H54 (cell line): ENCODE measurements around the gene NEUROG3.

Experiments
- DNase-seq: peaks from one replicate; pipeline ENCODE4 v3.0.0; 2011; ENCODE audit warnings: low spot score, mixed read lengths; ENCODE audit not compliant: insufficient read length
- FAIRE-seq: peaks from 3 replicates; lab custom pipeline; 2011; peaks lifted over from hg19 to GRCh38; lab: Jason Lieb, UNC
- POLR2A ChIP-seq: IDR thresholded peaks from 2 replicates; pipeline ENCODE4 v1.6.1; 2011; ENCODE audit warnings: low read depth, mild to moderate bottlenecking, low read length

NEUROG3 gene

GRCh38 chr10:69573056-69573806, at the start of gene NEUROG3:
TSS of gene NEUROG3 (minus strand) at chr10:69573422. CDS start at chr10:69573043, 379 bp downstream.
- FAIRE-seq = no peak
- TF ChIP-seq POLR2A = no peak

GRCh38 chr10:69620625-69621024, 47.4 kb upstream of the NEUROG3 start:
- no peak for DNase-seq
- FAIRE-seq = no peak
- TF ChIP-seq POLR2A = no peak

More at GRCh38 chr10:69573056-69573806, at the start of gene NEUROG3:
- no peak for DNase-seq

GRCh38 chr10:69619626-69620025, 46.4 kb upstream of the NEUROG3 start:
- DNase-seq = no peak
- FAIRE-seq = no peak
- no peak for TF ChIP-seq POLR2A

- DNase-seq = no peak
- TF ChIP-seq POLR2A = no peak
- no peak for FAIRE-seq
Measured at GRCh38 chr10:69618746-69619145, 45.5 kb upstream of the NEUROG3 start.

GRCh38 chr10:69616358-69616757, 43.1 kb upstream of the NEUROG3 start:
- no peak for FAIRE-seq
- TF ChIP-seq POLR2A = no peak
- DNase-seq = no peak

- FAIRE-seq = no peak
- no peak for DNase-seq
- no peak for TF ChIP-seq POLR2A
Measured at GRCh38 chr10:69614130-69614529, 40.9 kb upstream of the NEUROG3 start.

- FAIRE-seq (no peak), DNase-seq (no peak)
- no peak for TF ChIP-seq POLR2A
Measured at GRCh38 chr10:69612760-69613159, 39.5 kb upstream of the NEUROG3 start.

GRCh38 chr10:69609077-69609476, 35.9 kb upstream of the NEUROG3 start:
- DNase-seq (no peak), FAIRE-seq (no peak)
- TF ChIP-seq POLR2A = no peak

GRCh38 chr10:69600761-69601330, 27.6 kb upstream of the NEUROG3 start:
- no peak for FAIRE-seq
- DNase-seq = no peak
- TF ChIP-seq POLR2A = no peak

GRCh38 chr10:69588358-69588757, 15.1 kb upstream of the NEUROG3 start:
- no peak for TF ChIP-seq POLR2A
- no peak for FAIRE-seq
- no peak for DNase-seq

- FAIRE-seq = no peak
- TF ChIP-seq POLR2A = no peak
- DNase-seq = no peak
Measured at GRCh38 chr10:69584624-69585023, 11.4 kb upstream of the NEUROG3 start.

- no peak for DNase-seq
- no peak for FAIRE-seq
- TF ChIP-seq POLR2A = no peak
Measured at GRCh38 chr10:69583106-69583505, 9.9 kb upstream of the NEUROG3 start.

- DNase-seq (no peak), FAIRE-seq (no peak)
- TF ChIP-seq POLR2A = no peak
Measured at GRCh38 chr10:69580435-69580834, 7.2 kb upstream of the NEUROG3 start.

GRCh38 chr10:69579464-69580060, 6.3 kb upstream of the NEUROG3 start:
- FAIRE-seq = no peak

More at GRCh38 chr10:69579464-69580060, 6.3 kb upstream of the NEUROG3 start:
- TF ChIP-seq POLR2A = no peak
- DNase-seq = no peak
